Right renal pelvis (tissue), 4 donors: Measurements from ENCODE around the gene SV2C. TPM values are rescaled to one million over a fixed set of nuclear protein-coding genes. Genes with fewer than 3 reads are reported as not detected.
A peak's percentile ranks its signal among the peaks of the same experiment; 100 is the strongest.
"Not testable (repeated sequence)": the region's sequence is repeated elsewhere in the genome, so short reads cannot be mapped to it uniquely, and the experiment has no call there.

ENCODE experiments used
- DNase-seq, 4 donors: peaks; one replicate each; pipeline ENCODE4 v3.0.0-alpha.2; 2013; ENCODE audit warnings: low read depth in 4 of 4, low spot score in 3 of 4, missing footprints in 1 of 4
- polyA plus RNA-seq, 4 donors: library from polyadenylated mRNA; unstranded; fragments of 120-200 nt; gene quantifications; one replicate each; pipeline ENCODE4 v1.2.1, GENCODE V29; 2013; ENCODE audit not compliant: insufficient read length in 4 of 4

Gene SV2C, protein sequence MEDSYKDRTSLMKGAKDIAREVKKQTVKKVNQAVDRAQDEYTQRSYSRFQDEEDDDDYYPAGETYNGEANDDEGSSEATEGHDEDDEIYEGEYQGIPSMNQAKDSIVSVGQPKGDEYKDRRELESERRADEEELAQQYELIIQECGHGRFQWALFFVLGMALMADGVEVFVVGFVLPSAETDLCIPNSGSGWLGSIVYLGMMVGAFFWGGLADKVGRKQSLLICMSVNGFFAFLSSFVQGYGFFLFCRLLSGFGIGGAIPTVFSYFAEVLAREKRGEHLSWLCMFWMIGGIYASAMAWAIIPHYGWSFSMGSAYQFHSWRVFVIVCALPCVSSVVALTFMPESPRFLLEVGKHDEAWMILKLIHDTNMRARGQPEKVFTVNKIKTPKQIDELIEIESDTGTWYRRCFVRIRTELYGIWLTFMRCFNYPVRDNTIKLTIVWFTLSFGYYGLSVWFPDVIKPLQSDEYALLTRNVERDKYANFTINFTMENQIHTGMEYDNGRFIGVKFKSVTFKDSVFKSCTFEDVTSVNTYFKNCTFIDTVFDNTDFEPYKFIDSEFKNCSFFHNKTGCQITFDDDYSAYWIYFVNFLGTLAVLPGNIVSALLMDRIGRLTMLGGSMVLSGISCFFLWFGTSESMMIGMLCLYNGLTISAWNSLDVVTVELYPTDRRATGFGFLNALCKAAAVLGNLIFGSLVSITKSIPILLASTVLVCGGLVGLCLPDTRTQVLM
- polyA plus RNA-seq: under 1 TPM; 0.07 to 0.35 (median 0.20) TPM

DNA sequence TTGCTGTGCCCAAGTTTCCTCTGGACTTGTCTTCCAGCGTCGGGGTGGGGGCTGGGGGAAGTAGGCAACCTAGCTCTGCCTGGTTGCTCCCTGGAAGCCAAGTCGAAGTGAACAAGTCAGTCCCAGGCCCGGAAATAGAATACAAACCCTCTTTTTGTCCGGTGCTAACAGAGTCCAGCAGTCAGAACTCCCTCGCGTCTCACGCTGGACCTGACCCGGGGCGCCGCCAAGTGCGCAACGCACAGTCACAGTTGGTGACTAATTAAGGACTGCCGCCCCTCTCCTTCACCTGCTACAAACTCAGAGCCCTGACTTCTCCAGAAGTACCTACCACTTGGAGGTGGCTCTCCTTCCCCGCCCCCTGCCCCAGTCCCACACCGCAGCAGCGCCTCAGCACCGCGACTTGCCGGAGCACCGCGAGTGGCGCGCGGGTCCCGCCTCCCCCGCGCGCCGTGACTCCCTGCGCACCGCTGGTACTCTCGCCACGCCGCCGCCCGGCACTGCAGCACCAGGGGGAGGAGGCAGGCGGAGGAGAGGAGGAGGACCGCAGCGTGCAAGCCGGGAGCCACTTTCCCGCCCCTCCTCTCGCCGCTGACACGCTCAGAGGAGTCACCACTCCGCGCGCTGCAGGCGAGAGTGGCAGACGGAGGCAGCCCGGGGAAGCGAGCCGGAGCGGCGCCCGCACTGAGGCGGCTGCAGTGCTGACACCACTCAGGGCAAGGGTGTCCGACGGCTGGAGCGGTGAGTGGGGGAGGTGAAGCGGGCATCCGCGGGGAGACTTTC, at the start of gene SV2C:
SV2C (plus strand) TSS at position 612 of the 783 bp plus-strand sequence. CDS start 48,368 bp downstream, outside the sequence.
- DNase-seq: peak in 1 of 4 donors; percentile 26

DNA sequence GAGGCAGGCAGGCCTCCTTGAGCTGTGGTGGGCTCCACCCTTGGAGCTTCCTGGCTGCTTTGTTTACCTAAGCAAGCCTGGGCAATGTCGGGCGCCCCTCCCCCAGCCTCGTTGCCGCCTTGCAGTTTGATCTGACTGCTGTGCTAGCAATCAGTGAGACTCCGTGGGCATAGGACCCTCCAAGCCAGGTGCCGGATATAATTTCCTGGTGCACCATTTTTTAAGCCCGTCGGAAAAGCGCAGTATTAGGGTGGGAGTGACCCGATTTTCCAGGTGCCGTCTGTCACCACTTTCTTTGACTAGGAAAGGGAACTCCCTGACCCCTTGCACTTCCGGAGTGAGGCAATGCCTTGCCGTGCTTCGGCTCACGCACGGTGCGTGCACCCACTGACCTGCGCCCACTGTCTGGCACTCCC, 45.4 kb upstream of the SV2C start:
- not testable (repeated sequence) for DNase-seq

DNA sequence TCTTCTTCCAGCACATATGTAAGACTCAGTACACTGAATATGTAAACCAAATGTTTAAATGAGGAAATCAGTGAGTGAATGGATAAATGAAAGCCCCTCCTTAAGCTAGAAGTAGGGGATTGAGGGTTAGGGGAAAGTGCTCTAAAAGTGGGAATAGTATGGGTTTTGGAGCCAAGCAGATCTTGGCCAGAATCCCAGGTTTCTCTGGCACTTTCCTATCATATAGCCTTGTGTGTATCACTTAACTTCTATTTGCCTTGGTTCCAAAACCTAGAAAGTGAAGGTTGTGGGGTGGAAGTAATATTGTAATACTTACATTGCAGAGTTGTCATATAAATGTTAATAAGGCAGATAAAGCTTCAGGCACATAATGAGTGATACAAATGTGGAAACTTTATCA, 45.0 kb upstream of the SV2C start:
- no peak for DNase-seq

DNA sequence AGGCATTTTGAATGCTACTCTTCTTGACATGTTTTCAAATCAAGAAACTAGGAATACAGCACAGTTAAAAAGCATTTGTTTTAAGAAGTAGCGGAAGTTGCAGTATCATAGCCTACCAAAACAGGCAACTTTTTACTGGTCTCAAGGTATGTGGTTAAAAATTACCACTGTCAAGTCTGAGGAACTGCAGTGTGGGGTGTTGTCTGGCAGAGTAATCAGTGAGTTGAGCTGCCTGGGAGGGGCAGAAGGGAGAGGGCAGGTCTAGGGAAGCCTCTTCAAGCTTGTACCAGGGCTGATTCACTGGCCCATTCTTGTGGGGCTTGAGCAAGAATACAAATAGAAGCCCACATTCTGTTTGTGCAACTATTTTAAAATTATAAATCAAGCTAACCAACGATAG, 42.4 kb upstream of the SV2C start:
- DNase-seq: no peak

DNA sequence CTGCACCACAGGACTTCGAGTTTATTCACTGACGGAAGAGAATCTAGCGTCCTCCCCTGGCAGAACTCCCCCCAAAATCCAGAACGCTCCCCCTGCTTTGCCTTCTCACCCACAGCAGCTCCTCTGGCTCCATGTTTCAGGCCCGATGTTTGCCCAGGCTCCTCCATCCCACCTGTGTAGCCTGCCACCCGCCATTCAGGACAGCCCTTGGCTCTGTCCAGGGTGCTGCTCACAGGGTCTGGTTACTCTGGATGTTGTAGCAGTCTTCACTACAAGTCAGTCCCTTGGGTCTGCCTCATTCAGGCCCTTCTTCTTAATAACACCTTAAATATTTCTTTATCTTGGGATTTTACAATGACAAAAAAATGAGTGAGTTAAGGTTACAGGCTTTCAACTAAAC, 41.3 kb upstream of the SV2C start:
- peak in 3 of 4 donors; percentile 4 to 8 (median 7) for DNase-seq

DNA sequence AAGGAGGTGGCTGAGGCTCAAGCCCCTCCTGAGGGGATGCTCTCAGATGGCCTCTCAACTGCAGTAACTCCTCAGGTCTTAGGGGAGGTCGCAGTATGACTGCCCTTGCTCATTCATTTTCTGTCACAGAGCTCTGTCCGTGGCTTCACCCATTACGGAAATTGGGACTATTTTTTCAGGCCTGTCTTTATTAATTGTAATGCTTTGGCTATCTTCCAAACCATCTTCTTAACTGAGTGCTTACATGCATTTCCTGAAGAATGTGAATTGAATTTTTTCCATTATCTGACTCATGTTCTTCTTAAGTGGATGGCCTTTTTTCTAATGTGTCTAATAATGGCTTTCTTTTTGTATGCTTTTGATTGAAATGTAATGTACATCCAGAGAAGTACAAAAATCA, 36.4 kb upstream of the SV2C start:
- DNase-seq: no peak

DNA sequence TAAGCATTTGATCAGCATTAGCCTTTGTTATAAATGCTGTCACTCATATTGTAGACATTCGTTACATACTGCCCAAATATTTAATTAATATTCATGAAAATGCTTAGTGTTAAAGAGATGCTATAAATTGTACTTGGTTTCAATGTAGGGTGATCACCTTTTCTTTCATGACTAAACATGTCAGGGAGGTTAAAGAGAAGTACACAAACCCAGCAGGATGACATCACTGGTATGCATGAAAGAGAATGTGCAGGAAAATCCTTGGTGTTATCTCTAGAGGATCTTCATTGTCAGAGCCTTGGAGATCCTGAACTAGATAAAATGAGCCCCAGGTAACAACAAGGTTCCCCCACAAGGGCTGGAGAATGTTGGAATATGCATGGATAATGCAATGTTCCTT, 33.0 kb upstream of the SV2C start:
- DNase-seq: no peak

DNA sequence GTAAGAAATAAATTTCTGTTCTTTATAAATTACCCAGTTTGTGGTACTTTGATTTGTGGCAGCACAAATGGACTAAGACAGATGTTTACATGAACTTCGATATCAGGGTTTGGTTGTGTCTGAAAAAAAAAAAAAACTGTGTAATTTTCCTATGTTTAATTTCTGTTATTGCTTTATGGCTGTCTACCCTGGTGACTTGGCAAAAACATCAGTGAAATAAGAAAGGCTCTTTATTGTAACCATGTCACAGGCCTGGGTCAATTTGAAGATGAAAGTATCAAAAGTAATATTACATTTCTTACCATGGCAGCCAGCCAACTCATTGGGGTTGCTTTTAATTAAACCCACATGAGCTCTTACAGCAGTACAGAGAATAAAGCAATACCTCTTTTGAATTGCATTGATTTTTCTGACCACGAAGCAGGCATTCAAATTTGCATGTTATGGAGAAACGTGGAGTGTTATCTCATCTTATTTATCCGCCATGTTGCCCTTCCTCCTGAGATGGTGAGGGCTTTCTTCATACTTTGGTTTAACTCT, 20.6 kb upstream of the SV2C start:
- no peak for DNase-seq

DNA sequence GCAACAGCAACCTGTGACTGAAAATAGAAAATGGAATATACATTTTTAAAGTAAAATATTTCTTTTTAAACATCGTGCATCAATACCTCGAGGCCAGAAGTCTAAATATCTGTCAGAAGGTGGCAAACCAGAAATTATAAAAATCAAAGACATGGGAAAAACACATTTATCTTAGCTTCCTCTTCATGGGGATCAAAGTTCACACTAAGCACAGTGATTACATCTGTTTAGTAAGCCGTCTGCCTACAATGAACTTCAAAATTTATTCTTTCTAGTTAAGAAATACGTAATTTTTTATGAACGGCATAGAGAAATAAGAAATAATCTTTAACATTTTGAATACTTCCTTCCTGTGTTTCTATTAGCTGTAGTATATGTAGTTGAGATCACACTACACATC, 17.9 kb upstream of the SV2C start:
- DNase-seq: no peak

DNA sequence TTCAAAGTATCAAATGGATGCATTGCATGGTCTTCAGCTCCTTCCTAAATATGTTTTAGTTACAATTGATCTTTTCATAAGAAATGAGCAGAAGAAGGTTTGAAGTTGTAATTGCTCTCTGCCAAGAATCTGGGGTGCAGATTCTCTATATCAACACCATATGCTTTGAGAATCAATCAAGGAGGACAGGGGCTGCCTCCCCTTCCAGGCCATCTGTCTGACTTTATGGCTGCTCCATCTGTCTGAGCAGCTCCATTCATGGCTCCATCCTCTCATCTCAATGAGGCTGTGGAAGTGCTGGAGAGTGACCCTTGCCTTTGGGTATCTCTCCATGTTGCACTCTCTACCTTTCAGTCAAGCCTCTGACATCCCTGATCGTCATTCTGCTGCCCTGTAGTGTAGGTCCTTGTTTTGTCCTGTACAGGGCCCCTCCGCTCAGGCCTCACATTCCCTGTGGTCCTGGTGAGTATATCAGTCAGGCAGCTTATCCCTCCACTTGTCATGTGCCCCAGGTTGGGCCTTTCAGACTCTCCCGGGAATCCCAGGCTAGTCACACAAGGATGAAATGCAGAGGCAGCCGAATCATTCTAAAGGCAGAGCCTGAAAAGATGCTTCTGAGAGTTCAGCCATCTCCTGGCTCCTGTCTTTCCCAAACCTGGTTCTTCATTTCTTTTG, 14.0 kb upstream of the SV2C start:
- no peak for DNase-seq

DNA sequence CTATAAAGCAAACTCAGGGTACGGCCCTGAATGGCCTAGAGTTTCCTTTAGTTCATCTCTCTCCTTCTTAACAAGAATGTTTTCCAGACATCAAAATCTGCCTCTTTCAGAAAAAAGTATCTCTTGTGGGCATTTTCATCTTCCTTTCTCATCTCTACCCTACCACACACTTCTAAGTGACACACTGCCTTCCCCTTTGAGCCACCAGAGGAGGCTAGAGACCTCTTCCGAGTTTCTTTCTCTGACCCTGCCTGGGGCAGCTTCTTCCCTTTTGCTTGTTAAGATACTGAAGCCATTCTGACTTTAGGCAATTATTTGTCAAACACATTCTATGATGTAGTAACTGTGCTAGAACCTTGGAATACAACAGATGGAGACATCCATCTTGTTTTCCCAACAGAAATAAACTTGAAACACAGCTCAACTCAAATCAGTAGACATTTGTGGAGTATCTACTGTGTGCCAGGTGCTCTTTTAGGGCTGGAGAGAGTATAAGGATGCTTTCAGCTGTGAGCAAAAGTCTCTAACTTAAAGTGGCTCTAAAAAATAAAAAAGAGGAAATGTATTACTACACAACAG, 8.6 kb upstream of the SV2C start:
- DNase-seq: no peak

DNA sequence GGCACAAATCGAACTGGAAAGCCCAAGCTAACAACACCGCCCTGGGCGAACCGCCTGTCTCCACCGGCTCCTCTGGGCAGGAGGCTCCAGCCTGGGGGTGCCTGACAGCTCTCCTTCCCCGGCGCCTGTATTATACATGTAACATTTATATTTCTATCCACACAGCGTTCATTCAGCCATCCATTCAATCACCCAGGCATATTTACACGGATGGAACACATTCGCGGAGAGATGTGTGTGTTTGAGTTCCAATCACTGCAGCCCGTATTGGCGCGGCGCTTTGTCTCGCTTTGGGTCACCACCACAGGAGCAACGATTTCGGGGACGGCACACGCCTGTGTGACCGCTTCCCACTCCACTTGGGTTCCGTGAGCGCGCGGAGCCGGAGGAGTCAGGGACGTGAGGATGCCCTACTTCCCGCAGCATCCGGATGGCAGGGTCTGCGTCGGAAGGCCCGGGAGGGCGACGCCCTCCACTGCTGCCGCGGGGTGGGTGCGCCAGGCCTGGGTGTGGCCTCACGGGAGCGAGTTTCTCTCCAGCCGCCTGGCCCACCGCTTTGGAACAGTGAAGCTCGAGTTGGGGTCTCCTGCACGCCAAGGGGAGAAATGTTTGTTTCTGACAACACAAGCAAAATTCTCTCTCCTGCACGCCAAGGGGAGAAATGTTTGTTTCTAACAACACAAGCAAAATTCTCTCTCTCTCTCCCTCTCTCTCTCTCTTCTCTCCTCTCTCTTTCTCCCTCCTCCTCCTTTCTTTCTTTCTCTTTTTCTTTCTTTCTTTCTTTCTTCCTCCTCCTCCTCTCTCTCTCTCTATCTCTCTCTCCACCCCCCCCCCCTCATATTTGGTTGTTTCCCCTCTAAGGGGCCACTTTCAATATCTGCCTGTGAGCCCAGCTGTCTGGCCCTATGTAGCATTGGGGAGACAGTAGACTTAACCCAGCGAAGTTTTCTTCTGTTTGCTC, 1.1 kb upstream of the SV2C start:
- no peak for DNase-seq

DNA sequence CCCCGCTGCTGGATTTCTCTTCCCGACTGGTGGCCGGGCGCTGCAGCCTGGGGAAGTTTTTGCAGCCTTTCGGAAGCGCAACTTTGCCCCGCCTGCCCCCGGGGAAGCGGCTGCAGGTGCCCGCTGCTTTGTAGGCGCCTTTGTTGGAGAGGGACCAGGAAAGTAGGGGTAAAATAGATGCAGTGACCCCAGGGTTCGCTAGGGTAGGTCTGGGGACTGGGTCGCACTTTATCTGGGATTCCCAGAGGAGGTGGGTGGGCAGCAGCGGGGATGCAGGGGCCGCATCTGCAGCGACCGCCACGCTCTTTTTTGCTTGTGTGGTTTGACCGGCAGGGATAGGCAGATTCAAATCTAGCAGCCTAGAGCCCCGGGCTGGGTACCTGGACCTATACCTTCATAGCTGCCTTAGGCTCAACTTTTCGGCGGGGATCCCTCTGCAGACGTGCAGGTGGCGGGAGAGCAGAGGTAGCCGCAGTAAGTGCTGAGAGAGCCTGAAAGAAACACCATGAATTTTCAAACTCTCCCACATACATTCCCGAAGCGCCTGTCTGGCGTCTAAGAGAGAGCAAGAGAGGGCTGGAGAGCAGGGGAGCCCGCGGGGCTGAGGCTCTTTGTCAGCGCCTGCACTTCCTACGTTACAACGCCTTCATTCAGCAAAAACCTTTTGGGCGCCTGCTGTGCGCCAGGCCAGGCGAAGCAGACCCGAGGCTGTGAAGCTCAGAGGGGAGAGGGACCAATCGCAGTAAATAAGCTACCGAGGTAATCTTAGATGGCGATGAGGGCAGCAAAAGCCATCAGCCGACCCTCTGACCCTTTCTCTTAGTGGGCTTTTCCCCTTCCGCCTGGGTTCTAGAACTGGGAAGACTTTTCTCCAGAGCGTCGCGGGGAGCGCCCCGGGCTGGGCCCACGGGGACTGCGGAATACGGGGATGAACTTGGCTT, 642 bp downstream of the SV2C start:
- DNase-seq: no peak

DNA sequence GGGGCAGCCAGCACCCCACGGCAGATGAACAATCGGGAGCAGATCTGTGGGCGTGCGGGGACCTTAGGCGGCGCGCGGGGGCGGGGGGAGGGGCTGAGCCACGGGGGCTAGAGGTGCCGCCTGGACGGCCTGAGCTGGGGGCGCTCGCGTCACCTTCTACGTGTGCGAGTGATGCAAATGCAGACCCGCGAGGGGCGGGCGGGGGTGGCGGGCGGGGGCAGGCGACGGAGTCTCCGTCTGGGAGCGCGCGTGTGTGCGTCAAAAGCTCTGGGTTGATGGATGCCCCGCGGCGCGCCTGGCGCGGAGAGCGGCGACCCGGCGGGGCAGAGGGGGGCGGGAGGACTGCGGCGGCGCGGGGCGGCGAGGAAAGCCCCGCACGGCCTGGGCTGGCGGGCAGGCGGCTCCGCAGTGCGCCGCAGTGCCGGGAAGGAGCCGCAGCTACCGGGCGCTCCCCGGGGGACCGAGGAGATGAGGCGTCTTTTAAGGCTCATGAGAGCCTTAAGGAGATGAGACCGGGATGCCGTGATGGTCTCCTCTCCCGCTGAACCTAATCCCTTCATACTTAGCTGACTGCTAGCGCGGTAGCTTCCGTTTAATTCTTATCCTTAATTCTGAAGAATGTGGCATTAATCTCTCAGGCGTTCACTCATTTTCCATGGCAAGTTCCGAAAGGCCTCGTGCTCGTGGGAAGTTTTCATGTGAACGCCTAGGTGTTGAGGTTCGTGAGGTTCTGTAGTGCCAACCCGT, 1.5 kb downstream of the SV2C start:
- no peak for DNase-seq

DNA sequence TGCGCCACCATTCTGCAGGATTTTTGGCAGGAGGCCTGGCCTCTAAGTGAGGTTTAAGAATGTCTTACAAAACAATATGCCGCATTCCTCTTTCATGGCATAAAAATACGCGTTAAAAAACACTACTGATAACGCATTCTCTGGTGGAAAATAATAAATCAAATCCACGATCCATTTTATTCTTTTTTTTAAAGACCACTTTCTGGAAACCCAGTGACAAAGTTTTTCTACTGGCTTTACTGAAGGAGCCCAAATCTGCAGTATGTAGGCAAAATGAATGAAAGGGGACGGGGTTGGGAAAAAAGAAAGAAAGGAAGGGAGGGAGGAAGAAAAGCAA, 2.0 kb downstream of the SV2C start:
- DNase-seq: no peak

DNA sequence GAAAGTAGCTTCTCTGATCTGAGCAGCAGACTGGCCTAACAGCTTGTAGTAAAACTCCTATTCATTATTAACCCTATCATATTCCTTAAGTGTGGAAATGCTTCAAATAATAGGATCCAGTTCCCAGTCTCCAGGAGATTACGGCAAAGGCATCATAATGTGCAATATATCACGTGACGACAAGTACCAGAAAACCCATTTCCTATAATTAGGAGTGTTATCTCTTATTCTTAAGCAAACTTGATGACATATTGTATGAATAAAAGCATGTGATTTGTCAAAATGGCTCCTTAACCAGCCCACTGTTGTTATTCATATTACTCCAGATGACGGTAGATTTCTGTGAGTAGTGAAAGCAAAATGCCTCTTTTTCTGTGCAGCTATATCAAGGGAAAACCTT, 2.9 kb downstream of the SV2C start:
- DNase-seq: no peak

DNA sequence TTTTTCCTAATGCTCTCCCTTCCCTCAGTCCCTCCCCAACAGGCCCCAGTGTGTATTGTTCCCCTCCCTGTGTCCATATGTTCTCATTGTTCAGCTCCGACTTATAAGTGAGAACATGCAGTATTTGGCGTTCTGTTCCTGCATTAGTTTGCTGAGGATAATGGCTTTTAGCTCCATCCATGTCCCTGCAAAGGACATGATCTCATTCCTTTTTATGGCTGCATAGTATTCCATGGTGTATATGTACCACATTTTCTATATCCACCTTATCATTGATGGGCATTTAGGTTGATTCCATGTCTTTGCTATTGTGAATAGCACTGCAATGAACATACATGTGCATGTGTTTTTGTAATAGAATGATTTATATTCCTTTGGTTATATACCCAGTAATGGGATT, 6.0 kb downstream of the SV2C start:
- not testable (repeated sequence) for DNase-seq
